OCI-LY7 (cell line): Measurements from ENCODE around the gene PTPRT. TPM values are rescaled to one million over a fixed set of nuclear protein-coding genes. Genes with fewer than 3 reads are reported as not detected.
"Not testable (repeated sequence)": the region's sequence is repeated elsewhere in the genome, so short reads cannot be mapped to it uniquely, and the experiment has no call there.

Source experiments
- BruUV-seq: library from RNA; stranded (reverse); fragments of 400-500 nt; replicated peaks from 2 replicates; lab custom pipeline; 2021; lab: Mats Ljungman, UMichigan
- CTCF ChIA-PET: fragments of 300-600 bp; sonication (Branson Sonifier 250); formaldehyde crosslinking; loops from one replicate; lab custom pipeline; 2022; ENCODE audit warnings: antibody characterized with exemption; ENCODE audit not compliant: unreplicated experiment; lab: Charles Lee
- POLR2A ChIA-PET: fragments of 300-600 bp; sonication (Branson Sonifier 250); formaldehyde crosslinking; loops from one replicate; lab custom pipeline; 2022; ENCODE audit warnings: antibody characterized with exemption; lab: Charles Lee
- DNase-seq: peaks from one replicate; pipeline ENCODE4 v3.0.0-alpha.2; 2015; ENCODE audit warnings: low spot score
- H2AFZ ChIP-seq: fragments of 200-600 bp; sonication (generic), shearing (Covaris generic); 2 replicates; pipeline ENCODE4 v1.6.1; 2014; ENCODE audit warnings: mild to moderate bottlenecking, antibody characterized with exemption, low read length, moderate library complexity
- H3K27ac ChIP-seq: fragments of 200-600 bp; sonication (generic); 2 replicates; pipeline ENCODE4 v1.5.1; 2014; ENCODE audit warnings: mixed run types, low read depth, mild to moderate bottlenecking, moderate library complexity, low read length, inconsistent platforms; ENCODE audit not compliant: poor library complexity, severe bottlenecking
- H3K36me3 ChIP-seq: fragments of 200-600 bp; sonication (generic); 2 replicates; pipeline ENCODE4 v1.6.1; 2014; ENCODE audit warnings: mild to moderate bottlenecking, antibody characterized with exemption, low read length, moderate library complexity, mixed read lengths; ENCODE audit not compliant: insufficient read depth
- H3K4me1 ChIP-seq: fragments of 200-600 bp; sonication (generic); 2 replicates; pipeline ENCODE4 v1.5.1; 2014; ENCODE audit warnings: mild to moderate bottlenecking, low read length; ENCODE audit not compliant: insufficient read depth, poor library complexity, severe bottlenecking
- H3K4me2 ChIP-seq: fragments of 200-600 bp; sonication (generic); 2 replicates; pipeline ENCODE4 v1.6.1; 2014; ENCODE audit warnings: mild to moderate bottlenecking, low read length
- H3K4me3 ChIP-seq: fragments of 200-600 bp; sonication (generic); 2 replicates; pipeline ENCODE4 v1.5.1; 2014; ENCODE audit warnings: mild to moderate bottlenecking, low read depth, low read length; ENCODE audit not compliant: poor library complexity, severe bottlenecking
- H3K79me2 ChIP-seq: fragments of 200-600 bp; sonication (generic); 2 replicates; pipeline ENCODE4 v1.6.1; 2016; ENCODE audit warnings: low read depth, mild to moderate bottlenecking, low read length, moderate library complexity, mixed read lengths; ENCODE audit not compliant: insufficient read depth
- H3K9me2 ChIP-seq: fragments of 200-600 bp; sonication (generic); 2 replicates; pipeline ENCODE4 v1.6.1; 2016; ENCODE audit warnings: mild to moderate bottlenecking, low read length, mixed read lengths; ENCODE audit not compliant: insufficient read depth
- H3K9me3 ChIP-seq: fragments of 200-600 bp; sonication (generic); 2 replicates; pipeline ENCODE4 v1.6.1; 2014; ENCODE audit warnings: mild to moderate bottlenecking, mixed run types, low read length, mixed read lengths
- H4K20me1 ChIP-seq: fragments of 200-600 bp; sonication (generic); 2 replicates; pipeline ENCODE4 v1.6.1; 2014; ENCODE audit warnings: mild to moderate bottlenecking, antibody characterized with exemption, low read length, moderate library complexity, mixed read lengths; ENCODE audit not compliant: insufficient read depth
- CTCF ChIP-seq: fragments of 200-600 bp; sonication (generic); conservative IDR thresholded peaks from 2 replicates; pipeline ENCODE4 v1.5.1; 2014; ENCODE audit warnings: mild to moderate bottlenecking, antibody characterized with exemption, low read length, moderate library complexity, mixed read lengths
- EZH2phosphoT487 ChIP-seq: fragments of 200-600 bp; sonication (generic); IDR thresholded peaks from 2 replicates; pipeline ENCODE4 v1.6.1; 2018; ENCODE audit warnings: low read depth, borderline replicate concordance, mild to moderate bottlenecking, mixed run types, antibody characterized with exemption, low read length, moderate library complexity, mixed read lengths
- intact Hi-C: fragments of 100-400 bp; cut with micrococcal nuclease; formaldehyde crosslinking; loops from one replicate; pipeline ENCODE4 v1.10.0; 2022; ENCODE audit not compliant: unreplicated experiment
- total RNA-seq, 2 experiments: library from RNA; depleted of rRNA in 1 of 2; stranded (reverse); fragments of >200 nt in 1 of 2; shearing (Covaris generic) in 1 of 2; gene quantifications; 2 replicates each; pipeline ENCODE4 v1.2.3, GENCODE V29; 2014 to 2022

Gene PTPRT
- total RNA-seq, 2 experiments from 2014 or later, result not detected

- no TSS peak for BruUV-seq
- H2AFZ ChIP-seq, result no peak overlapping the region
- no peak overlapping the region for H3K4me2 ChIP-seq
Observed at GRCh38 chr20:42906120-42906519, 283.6 kb downstream of the PTPRT start.

DNA sequence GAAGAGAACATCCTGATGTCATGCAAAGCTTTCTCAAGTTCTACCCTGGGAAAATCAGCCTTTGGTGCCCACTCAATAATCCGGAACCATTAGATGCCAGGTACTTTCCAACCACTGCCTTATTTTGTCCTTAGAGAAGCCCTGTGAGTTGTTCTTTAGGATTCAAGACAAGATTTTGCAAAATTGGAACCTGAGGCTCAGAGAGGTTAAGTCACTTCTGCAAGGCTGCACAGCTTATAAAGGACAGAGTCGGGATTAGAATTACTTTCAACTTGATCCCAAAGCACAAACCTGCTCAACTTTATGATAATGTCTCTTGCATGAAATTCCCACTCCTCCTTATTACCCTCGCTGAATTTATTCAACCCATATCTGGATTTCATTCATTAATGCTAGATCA, 287.2 kb downstream of the PTPRT start:
- CTCF ChIA-PET, result no interaction called here
- no TSS peak for BruUV-seq
- Histone ChIP-seq H3K4me1 (no peaks in the 10 kb centered on the region), H3K9me3 (no peaks in the 10 kb centered on the region), H2AFZ (no peak overlapping the region), H3K27ac (no peak overlapping the region), H4K20me1 (no peaks in the 10 kb centered on the region), H3K9me2 (no peaks in the 10 kb centered on the region), H3K36me3 (no peaks in the 10 kb centered on the region), H3K4me2 (no peak overlapping the region), H3K79me2 (no peaks in the 10 kb centered on the region), H3K4me3 (no peak overlapping the region)
- POLR2A ChIA-PET, result no interaction called here
- TF ChIP-seq EZH2phosphoT487 (no peak), CTCF (no peak)
- DNase-seq, result no peak
- intact Hi-C loops, result no loop called here

More at GRCh38 chr20:42906120-42906519, 283.6 kb downstream of the PTPRT start:
- ChIA-PET POLR2A (no interaction called here), CTCF (no interaction called here)
- Histone ChIP-seq H3K79me2 (no peaks in the 10 kb centered on the region), H3K4me3 (no peak overlapping the region), H3K36me3 (no peaks in the 10 kb centered on the region), H3K27ac (no peak overlapping the region), H3K9me2 (no peaks in the 10 kb centered on the region), H3K9me3 (no peaks in the 10 kb centered on the region), H3K4me1 (no peaks in the 10 kb centered on the region), H4K20me1 (no peaks in the 10 kb centered on the region)
- DNase-seq, result no peak
- TF ChIP-seq CTCF, result no peak
- no peak for TF ChIP-seq EZH2phosphoT487
- intact Hi-C loops, result no loop called here

- H3K4me2 ChIP-seq, result no peak overlapping the region
- no peak overlapping the region for H3K4me3 ChIP-seq
- no peaks in the 10 kb centered on the region for H3K9me2 ChIP-seq
- no peaks in the 10 kb centered on the region for H4K20me1 ChIP-seq
- no peak overlapping the region for H3K27ac ChIP-seq
- intact Hi-C loops, result no loop called here
- no peak for DNase-seq
- H3K36me3 ChIP-seq, result no peaks in the 10 kb centered on the region
- TF ChIP-seq EZH2phosphoT487 (no peak), CTCF (no peak)
- no peak overlapping the region for H2AFZ ChIP-seq
- no peaks in the 10 kb centered on the region for H3K4me1 ChIP-seq
- no TSS peak for BruUV-seq
- ChIA-PET CTCF (no interaction called here), POLR2A (no interaction called here)
- H3K79me2 ChIP-seq, result no peaks in the 10 kb centered on the region
- H3K9me3 ChIP-seq, result no peaks in the 10 kb centered on the region
Observed at GRCh38 chr20:42901689-42902440, 287.8 kb downstream of the PTPRT start.

DNA sequence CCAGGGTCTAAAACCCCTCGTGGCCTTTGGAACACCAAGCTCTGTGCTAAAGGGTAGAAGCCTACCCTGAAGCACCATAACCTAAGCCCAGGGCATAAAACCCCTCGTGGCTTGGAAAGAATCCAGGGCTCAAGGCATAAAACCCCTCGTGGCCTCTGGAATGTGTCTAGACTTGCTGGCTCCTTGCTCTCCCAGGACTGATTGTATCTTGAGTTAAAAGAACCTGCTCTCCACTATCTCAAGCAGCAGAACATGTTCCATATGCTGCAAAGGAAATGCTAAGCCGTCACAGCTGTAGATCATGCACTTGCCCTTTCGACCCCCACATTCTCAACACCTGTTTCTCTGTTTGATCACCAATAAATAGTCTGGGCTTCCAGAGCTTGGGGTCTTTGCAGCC, 288.9 kb downstream of the PTPRT start:
- not testable (repeated sequence) for BruUV-seq

More for the DNA sequence above, 288.9 kb downstream of the PTPRT start:
- CTCF ChIA-PET, H3K36me3 ChIP-seq, H3K9me3 ChIP-seq, POLR2A ChIA-PET, H3K4me3 ChIP-seq, DNase-seq, H3K27ac ChIP-seq, H4K20me1 ChIP-seq, H3K9me2 ChIP-seq, H3K79me2 ChIP-seq, intact Hi-C loops, H3K4me2 ChIP-seq, H3K4me1 ChIP-seq, H2AFZ ChIP-seq: not testable (repeated sequence)
